ENCODE data around the gene ZNF552. TPM values are rescaled to one million over a fixed set of nuclear protein-coding genes. Genes with fewer than 3 reads are reported as not detected.

The ZNF552 gene
- polyA plus RNA-seq, 1 donor from 2014 or later = 6.8 TPM

DNA sequence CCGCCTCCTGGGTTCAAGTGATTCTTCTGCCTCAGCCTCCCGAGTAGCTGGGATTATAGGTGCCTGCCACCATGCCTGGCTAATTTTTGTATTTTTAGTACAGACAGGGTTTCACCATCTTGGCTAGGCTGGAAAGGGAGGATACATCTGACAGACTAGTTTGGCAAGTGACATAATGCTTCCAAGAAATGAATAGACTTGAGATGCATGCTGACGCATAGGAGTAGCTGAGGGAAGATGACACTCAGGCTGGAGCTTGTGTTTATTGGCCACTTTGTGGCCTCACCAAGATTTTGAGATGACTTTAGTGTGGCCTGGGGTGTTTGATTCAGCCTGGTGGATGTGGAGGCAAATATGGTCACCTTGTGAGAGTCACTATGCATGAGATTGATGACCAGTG is 41.2 kb downstream of the ZNF552 start:
- Mint-ChIP-seq H3K27me3 (no peaks in the 10 kb centered on the region), H3K27ac (no peak overlapping the region), H3K36me3 (peaks cover 31% of the 10 kb centered on the region), H3K4me3 (peak overlapping the region in 1 of 4 donors; percentile 91), H3K9me3 (peaks cover 13 to 37% (median 29%) of the 10 kb centered on the region in 3 donors), H3K4me1 (peaks cover 26 to 41% (median 31%) of the 10 kb centered on the region in 3 donors)

- peaks cover 13 to 27% (median 16%) of the 10 kb centered on the region in 3 donors for H3K9me3 Mint-ChIP-seq
- peaks cover 19% of the 10 kb centered on the region for H3K36me3 Mint-ChIP-seq
- H3K4me1 Mint-ChIP-seq = peaks cover 25 to 39% (median 27%) of the 10 kb centered on the region in 3 donors
- H3K27me3 Mint-ChIP-seq = no peaks in the 10 kb centered on the region
- H3K4me3 Mint-ChIP-seq = peak overlapping the region; percentile 25 to 80 (median 38)
- peak overlapping the region in 2 of 3 donors; percentile 15 to 39 for H3K27ac Mint-ChIP-seq
Measured at GRCh38 chr19:57771417-57771816, 43.3 kb downstream of the ZNF552 start.

DNA sequence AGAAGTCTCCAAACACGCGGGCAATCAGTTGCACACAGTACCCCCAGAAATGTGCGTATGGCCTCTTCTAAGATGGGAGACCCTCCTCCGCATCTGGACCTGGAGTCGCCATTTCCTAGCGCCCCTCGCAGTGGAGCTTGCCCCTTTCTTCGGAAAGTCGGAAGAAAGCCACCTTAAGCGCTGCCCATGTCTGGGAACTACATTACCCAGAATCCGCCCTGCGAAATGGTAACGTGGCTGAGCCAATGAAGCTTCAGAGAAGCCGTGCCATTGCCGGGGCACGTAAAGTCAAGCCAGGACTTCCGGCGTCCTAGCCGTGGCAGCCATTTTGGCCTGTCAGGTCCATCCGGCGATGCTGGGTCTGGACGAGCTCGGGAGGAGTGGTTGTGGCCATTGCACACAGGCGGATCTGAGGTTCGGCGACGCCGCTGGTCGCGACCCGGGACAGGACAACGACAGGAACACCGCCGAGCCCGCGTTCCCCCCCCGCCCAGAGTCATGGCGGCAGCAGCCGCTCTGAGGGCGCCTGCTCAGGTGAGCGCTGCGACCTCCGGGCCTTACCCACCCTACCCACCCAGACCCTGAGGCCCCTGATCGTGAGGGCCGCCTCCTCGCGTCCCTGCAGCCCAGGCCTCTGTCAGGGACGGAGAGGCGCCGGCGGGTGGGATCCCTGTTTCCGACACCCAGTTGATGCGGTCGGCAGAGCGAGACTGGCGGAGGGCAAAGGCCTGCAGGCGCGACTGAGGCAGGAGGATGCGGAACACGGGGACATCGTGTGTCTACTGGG is 45.2 kb downstream of the ZNF552 start, which contains the start of gene ZNF586:
TSS of gene ZNF586 (plus strand) at position 332 of the 787 bp plus-strand sequence. CDS start at position 499, 167 bp downstream.
- Mint-ChIP-seq H3K9me3 (peaks cover 10 to 17% (median 13%) of the 10 kb centered on the region in 3 donors), H3K36me3 (peaks cover 14% of the 10 kb centered on the region), H3K27ac (peak within 1 kb of the TSS; percentile 60 to 96 (median 92)), H3K27me3 (no peaks in the 10 kb centered on the region), H3K4me3 (peak within 1 kb of the TSS; percentile 91 to 99 (median 96)), H3K4me1 (peaks cover 23 to 29% (median 25%) of the 10 kb centered on the region in 3 donors)

- H3K27me3 Mint-ChIP-seq = no peaks in the 10 kb centered on the region
- H3K36me3 Mint-ChIP-seq = peaks cover 24% of the 10 kb centered on the region
- no peak overlapping the region for H3K27ac Mint-ChIP-seq
- peaks cover 7 to 15% (median 11%) of the 10 kb centered on the region in 3 donors for H3K9me3 Mint-ChIP-seq
- no peak overlapping the region for H3K4me3 Mint-ChIP-seq
- H3K4me1 Mint-ChIP-seq = no peaks in the 10 kb centered on the region
Measured at GRCh38 chr19:57759096-57759495, 55.6 kb downstream of the ZNF552 start.

DNA sequence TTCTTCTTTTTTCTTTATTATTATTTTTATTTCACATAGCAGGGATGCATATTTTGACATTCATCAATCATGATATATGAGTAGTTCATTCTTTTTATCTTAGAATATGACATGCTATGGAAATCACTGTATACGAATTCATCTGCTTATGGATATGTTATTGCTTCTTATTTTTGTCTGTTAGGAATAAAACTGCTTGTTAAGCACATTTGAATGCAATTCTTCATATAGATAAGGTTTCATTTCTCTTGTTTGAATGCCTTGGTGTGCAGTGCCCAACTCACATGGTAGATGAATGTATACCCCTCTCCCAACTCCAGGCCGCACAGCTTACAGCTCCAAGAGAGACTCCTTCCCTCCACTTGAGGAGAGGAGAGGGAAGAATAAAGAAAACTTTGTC is 56.8 kb downstream of the ZNF552 start:
- no peaks in the 10 kb centered on the region for H3K27me3 Mint-ChIP-seq
- H3K4me3 Mint-ChIP-seq = no peak overlapping the region
- no peak overlapping the region for H3K27ac Mint-ChIP-seq
- H3K9me3 Mint-ChIP-seq = peaks cover 17 to 23% (median 18%) of the 10 kb centered on the region in 3 donors
- H3K36me3 Mint-ChIP-seq = peaks cover 31% of the 10 kb centered on the region
- no peaks in the 10 kb centered on the region for H3K4me1 Mint-ChIP-seq

Other genes with a start within 250 kb of the ZNF552 start
- gene ZNF416, start 236.0 kb downstream of the ZNF552 start, polyA plus RNA-seq = 5.5 TPM
- 9.9 TPM for gene ZIK1, start 230.8 kb downstream of the ZNF552 start, polyA plus RNA-seq
- gene ZNF530, start 215.0 kb downstream of the ZNF552 start, polyA plus RNA-seq = 5.0 TPM
- 13.5 TPM for gene ZNF134, start 200.7 kb downstream of the ZNF552 start, polyA plus RNA-seq
- gene ZNF211, start 181.7 kb downstream of the ZNF552 start, polyA plus RNA-seq = 17.8 TPM
- not detected for gene ZSCAN4, start 146.0 kb downstream of the ZNF552 start, polyA plus RNA-seq
- gene ZNF551, start 132.9 kb downstream of the ZNF552 start, polyA plus RNA-seq = 5.8 TPM
- 5.0 TPM for gene ZNF154, start 105.7 kb downstream of the ZNF552 start, polyA plus RNA-seq
- gene ZNF671, start 87.3 kb downstream of the ZNF552 start, polyA plus RNA-seq = 20.7 TPM
- 13.4 TPM for gene ZNF776, start 68.1 kb downstream of the ZNF552 start, polyA plus RNA-seq
- gene ZNF586, start 45.2 kb downstream of the ZNF552 start, polyA plus RNA-seq = 19.5 TPM
- 3.2 TPM for gene ZNF587B, start 15.4 kb upstream of the ZNF552 start, polyA plus RNA-seq
- 10.5 TPM for gene ZNF587, start 34.9 kb upstream of the ZNF552 start, polyA plus RNA-seq
- 37.1 TPM for gene ZNF814, start 74.1 kb upstream of the ZNF552 start, polyA plus RNA-seq
- 4.5 TPM for gene ZNF417, start 101.7 kb upstream of the ZNF552 start, polyA plus RNA-seq
- gene ZNF418, start 120.5 kb upstream of the ZNF552 start, polyA plus RNA-seq = 6.0 TPM
- 7.8 TPM for gene ZNF256, start 132.8 kb upstream of the ZNF552 start, polyA plus RNA-seq
- not detected for gene C19orf18, start 159.6 kb upstream of the ZNF552 start, polyA plus RNA-seq
- 9.1 TPM for gene ZNF606, start 187.9 kb upstream of the ZNF552 start, polyA plus RNA-seq
- not detected for gene ZSCAN1, start 219.1 kb upstream of the ZNF552 start, polyA plus RNA-seq
- 1.0 TPM for gene ZNF135, start 244.4 kb upstream of the ZNF552 start, polyA plus RNA-seq